Fibroblast of lung (primary cell): ENCODE data around the gene RPS6KA2. TPM values are rescaled to one million over a fixed set of nuclear protein-coding genes. Genes with fewer than 3 reads are reported as not detected.

ENCODE experiments used
- DNase-seq, 2 donors: peaks; one replicate each; pipeline versions ENCODE4 v3.0.0 to v3.0.0-alpha.2; 2010; ENCODE audit warnings: low read depth in 2 of 2
- H2AFZ ChIP-seq: 2 replicates; pipeline ENCODE4 v1.5.1; 2012; ENCODE audit warnings: low read length, control low read depth, inconsistent platforms
- H3K27ac ChIP-seq: 2 replicates; pipeline ENCODE4 v1.5.1; 2011; ENCODE audit warnings: low read length, control low read depth; ENCODE audit not compliant: insufficient read depth
- H3K27me3 ChIP-seq: 2 replicates; pipeline ENCODE4 v1.5.1; 2011; ENCODE audit warnings: mild to moderate bottlenecking, low read length; ENCODE audit not compliant: control insufficient read depth, insufficient read depth
- H3K36me3 ChIP-seq: 2 replicates; pipeline ENCODE4 v1.5.1; 2011; ENCODE audit warnings: low read length; ENCODE audit not compliant: control insufficient read depth, insufficient read depth
- H3K4me1 ChIP-seq: 2 replicates; pipeline ENCODE4 v1.5.1; 2011; ENCODE audit warnings: low read length; ENCODE audit not compliant: control insufficient read depth, insufficient read depth; ENCODE audit errors: extremely low read depth
- H3K4me2 ChIP-seq: 2 replicates; pipeline ENCODE4 v1.5.1; 2011; ENCODE audit warnings: low read length, control low read depth; ENCODE audit not compliant: insufficient read depth; ENCODE audit errors: extremely low read depth
- H3K4me3 ChIP-seq, 4 experiments: fragments of 200-600 bp in 1 of 4; sonication (generic) in 1 of 4; replicated peaks in 1 of 4; 2 replicates each; pipeline ENCODE4 v1.5.1; 2011 to 2016; ENCODE audit warnings: low read length in 4 of 4, low read depth in 3 of 4, mild to moderate bottlenecking in 3 of 4, control low read depth in 2 of 4, inconsistent platforms in 1 of 4, mixed read lengths in 1 of 4; ENCODE audit not compliant: insufficient read depth in 1 of 4; ENCODE audit errors: control extremely low read depth in 1 of 4
- H3K79me2 ChIP-seq: 2 replicates; pipeline ENCODE4 v1.5.1; 2012; ENCODE audit warnings: mild to moderate bottlenecking, low read length, inconsistent platforms; ENCODE audit not compliant: control insufficient read depth, insufficient read depth
- H3K9ac ChIP-seq: 2 replicates; pipeline ENCODE4 v1.5.1; 2011; ENCODE audit warnings: mild to moderate bottlenecking, low read length, control low read depth; ENCODE audit not compliant: insufficient read depth
- H3K9me3 ChIP-seq: 2 replicates; pipeline ENCODE4 v1.5.1; 2012; ENCODE audit warnings: low read depth, low read length; ENCODE audit not compliant: control insufficient read depth, insufficient read depth
- H4K20me1 ChIP-seq: 2 replicates; pipeline ENCODE4 v1.5.1; 2011; ENCODE audit warnings: low read length; ENCODE audit not compliant: control insufficient read depth, insufficient read depth; ENCODE audit errors: extremely low read depth
- CTCF ChIP-seq, 2 donors: IDR thresholded peaks in 1 of 2; conservative IDR thresholded peaks in 1 of 2; 1 replicate in 1 of 2; 2 replicates in 1 of 2; pipeline ENCODE4 v1.5.1; 2011 to 2012; ENCODE audit warnings: low read length in 2 of 2, control low read depth in 1 of 2, inconsistent platforms in 1 of 2, low read depth in 1 of 2, mild to moderate bottlenecking in 1 of 2
- EZH2 ChIP-seq: IDR thresholded peaks from 2 replicates; pipeline ENCODE4 v1.5.1; 2012; ENCODE audit warnings: low read length, control low read depth, mild to moderate bottlenecking; ENCODE audit errors: missing control alignments
- polyA plus RNA-seq, 2 donors: library from polyadenylated mRNA; depleted of rRNA in 1 of 2; stranded (reverse) in 1 of 2; unstranded in 1 of 2; fragments of >200 nt; gene quantifications; 2 replicates each; pipeline ENCODE4 v1.2.1, GENCODE V29; 2011 to 2012; ENCODE audit warnings: missing spikeins in 1 of 2
- total RNA-seq: library from RNA; depleted of rRNA; stranded (reverse); fragments of >200 nt; gene quantifications from 2 replicates; pipeline ENCODE4 v1.2.1, GENCODE V29; 2014

RPS6KA2 gene
- total and polyA plus RNA-seq, 2 donors (not counting 1 experiment from before 2014, with no cell fraction given) = 66.8 to 116 TPM

GRCh38 chr6:166650824-166651807 is 24.1 kb upstream of the RPS6KA2 start:
- Histone ChIP-seq H3K27ac (no peak overlapping the region), H3K9me3 (no peaks in the 10 kb centered on the region), H3K79me2 (no peaks in the 10 kb centered on the region), H3K9ac (no peak overlapping the region), H3K4me2 (no peak overlapping the region), H3K27me3 (peaks cover 7% of the 10 kb centered on the region), H3K36me3 (no peaks in the 10 kb centered on the region), H3K4me3 (no peak overlapping the region), H4K20me1 (no peaks in the 10 kb centered on the region), H3K4me1 (no peaks in the 10 kb centered on the region), H2AFZ (no peak overlapping the region)
- no peak for TF ChIP-seq EZH2
- no peak for TF ChIP-seq CTCF (conservative IDR thresholded peaks at IDR 0.05 in 1 of 2, IDR thresholded peaks at IDR 0.05 in 1 of 2; ENCODE audit: low read depth in 1 of 2, low read length in 2 of 2)
- DNase-seq = no peak

- Histone ChIP-seq H3K27ac (no peak overlapping the region), H4K20me1 (no peaks in the 10 kb centered on the region), H2AFZ (no peak overlapping the region), H3K4me2 (no peak overlapping the region), H3K36me3 (no peaks in the 10 kb centered on the region), H3K27me3 (peaks cover 4% of the 10 kb centered on the region), H3K9ac (no peak overlapping the region), H3K79me2 (no peaks in the 10 kb centered on the region), H3K4me3 (no peak overlapping the region), H3K4me1 (no peaks in the 10 kb centered on the region), H3K9me3 (no peaks in the 10 kb centered on the region)
- TF ChIP-seq CTCF (conservative IDR thresholded peaks at IDR 0.05 in 1 of 2, IDR thresholded peaks at IDR 0.05 in 1 of 2; ENCODE audit: low read depth in 1 of 2, low read length in 2 of 2) (no peak), EZH2 (no peak)
- no peak for DNase-seq
Observed at GRCh38 chr6:166650047-166650446, 23.0 kb upstream of the RPS6KA2 start.

GRCh38 chr6:166648846-166649245 is 21.8 kb upstream of the RPS6KA2 start:
- Histone ChIP-seq H3K79me2 (no peaks in the 10 kb centered on the region), H2AFZ (no peak overlapping the region), H4K20me1 (no peaks in the 10 kb centered on the region), H3K9ac (no peak overlapping the region), H3K27me3 (peaks cover 3% of the 10 kb centered on the region), H3K4me1 (no peaks in the 10 kb centered on the region), H3K4me2 (no peak overlapping the region), H3K4me3 (no peak overlapping the region), H3K9me3 (no peaks in the 10 kb centered on the region), H3K36me3 (no peaks in the 10 kb centered on the region), H3K27ac (no peak overlapping the region)
- DNase-seq = no peak
- TF ChIP-seq EZH2 = no peak
- no peak for TF ChIP-seq CTCF (conservative IDR thresholded peaks at IDR 0.05 in 1 of 2, IDR thresholded peaks at IDR 0.05 in 1 of 2; ENCODE audit: low read depth in 1 of 2, low read length in 2 of 2)
